ENCODE measurements around the gene PDZD8.

Gene PDZD8, protein sequence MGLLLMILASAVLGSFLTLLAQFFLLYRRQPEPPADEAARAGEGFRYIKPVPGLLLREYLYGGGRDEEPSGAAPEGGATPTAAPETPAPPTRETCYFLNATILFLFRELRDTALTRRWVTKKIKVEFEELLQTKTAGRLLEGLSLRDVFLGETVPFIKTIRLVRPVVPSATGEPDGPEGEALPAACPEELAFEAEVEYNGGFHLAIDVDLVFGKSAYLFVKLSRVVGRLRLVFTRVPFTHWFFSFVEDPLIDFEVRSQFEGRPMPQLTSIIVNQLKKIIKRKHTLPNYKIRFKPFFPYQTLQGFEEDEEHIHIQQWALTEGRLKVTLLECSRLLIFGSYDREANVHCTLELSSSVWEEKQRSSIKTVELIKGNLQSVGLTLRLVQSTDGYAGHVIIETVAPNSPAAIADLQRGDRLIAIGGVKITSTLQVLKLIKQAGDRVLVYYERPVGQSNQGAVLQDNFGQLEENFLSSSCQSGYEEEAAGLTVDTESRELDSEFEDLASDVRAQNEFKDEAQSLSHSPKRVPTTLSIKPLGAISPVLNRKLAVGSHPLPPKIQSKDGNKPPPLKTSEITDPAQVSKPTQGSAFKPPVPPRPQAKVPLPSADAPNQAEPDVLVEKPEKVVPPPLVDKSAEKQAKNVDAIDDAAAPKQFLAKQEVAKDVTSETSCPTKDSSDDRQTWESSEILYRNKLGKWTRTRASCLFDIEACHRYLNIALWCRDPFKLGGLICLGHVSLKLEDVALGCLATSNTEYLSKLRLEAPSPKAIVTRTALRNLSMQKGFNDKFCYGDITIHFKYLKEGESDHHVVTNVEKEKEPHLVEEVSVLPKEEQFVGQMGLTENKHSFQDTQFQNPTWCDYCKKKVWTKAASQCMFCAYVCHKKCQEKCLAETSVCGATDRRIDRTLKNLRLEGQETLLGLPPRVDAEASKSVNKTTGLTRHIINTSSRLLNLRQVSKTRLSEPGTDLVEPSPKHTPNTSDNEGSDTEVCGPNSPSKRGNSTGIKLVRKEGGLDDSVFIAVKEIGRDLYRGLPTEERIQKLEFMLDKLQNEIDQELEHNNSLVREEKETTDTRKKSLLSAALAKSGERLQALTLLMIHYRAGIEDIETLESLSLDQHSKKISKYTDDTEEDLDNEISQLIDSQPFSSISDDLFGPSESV

DNA sequence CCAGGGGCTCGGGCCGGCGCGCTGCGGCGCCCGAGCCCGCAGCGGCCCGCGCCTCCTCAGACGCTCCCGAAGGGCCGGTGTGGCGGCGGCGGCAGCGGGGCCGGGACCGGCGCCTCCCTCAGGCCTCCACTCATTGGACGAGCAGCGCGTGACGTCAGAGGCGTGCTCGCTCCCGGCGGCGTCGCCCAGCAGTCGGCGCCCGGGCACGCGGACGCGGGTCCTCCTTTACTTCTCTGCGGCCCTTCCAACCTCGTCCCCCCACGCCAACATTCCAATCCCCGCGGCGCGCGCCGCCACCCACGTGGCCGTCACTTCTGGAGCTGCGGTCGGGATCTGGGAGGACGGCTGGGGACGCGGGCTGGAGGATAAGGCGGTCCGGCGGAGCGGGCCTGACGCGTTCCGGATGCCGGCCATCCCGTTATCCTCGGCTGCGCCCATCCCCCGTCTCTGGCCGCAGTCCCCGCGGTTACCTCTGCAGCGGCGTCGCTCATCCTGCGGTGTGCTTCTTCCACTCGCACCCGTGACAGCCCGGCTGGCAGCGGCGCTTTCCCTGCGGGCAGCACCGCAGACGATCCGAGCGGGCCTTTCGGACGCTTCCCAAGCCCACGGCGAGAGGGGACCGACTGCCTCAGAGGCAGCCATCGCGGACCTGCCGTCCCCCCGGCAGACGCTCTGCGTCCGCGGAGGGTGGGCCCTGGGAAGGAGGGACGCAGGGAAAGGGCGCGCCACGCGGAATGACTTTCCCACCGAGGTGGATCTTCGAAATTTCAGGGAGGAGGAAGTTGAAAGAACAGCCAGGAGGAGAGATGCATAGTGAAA, at the start of gene PDZD8:
Gene PDZD8 (minus strand): TSS at position 81 of the 819 bp plus-strand sequence. CDS start 213 bp downstream, outside the sequence.
- DNase-seq (ENCODE audit: low read depth, low spot score): peak; percentile 92
- H3K4me3 ChIP-seq (ENCODE audit: low read depth, low read length): peak within 1 kb of the TSS; percentile 81
- in situ Hi-C loops (cut with HindIII; ENCODE audit: low sequenced_read_pairs): no loop called here
- TF ChIP-seq, protein P1, sequence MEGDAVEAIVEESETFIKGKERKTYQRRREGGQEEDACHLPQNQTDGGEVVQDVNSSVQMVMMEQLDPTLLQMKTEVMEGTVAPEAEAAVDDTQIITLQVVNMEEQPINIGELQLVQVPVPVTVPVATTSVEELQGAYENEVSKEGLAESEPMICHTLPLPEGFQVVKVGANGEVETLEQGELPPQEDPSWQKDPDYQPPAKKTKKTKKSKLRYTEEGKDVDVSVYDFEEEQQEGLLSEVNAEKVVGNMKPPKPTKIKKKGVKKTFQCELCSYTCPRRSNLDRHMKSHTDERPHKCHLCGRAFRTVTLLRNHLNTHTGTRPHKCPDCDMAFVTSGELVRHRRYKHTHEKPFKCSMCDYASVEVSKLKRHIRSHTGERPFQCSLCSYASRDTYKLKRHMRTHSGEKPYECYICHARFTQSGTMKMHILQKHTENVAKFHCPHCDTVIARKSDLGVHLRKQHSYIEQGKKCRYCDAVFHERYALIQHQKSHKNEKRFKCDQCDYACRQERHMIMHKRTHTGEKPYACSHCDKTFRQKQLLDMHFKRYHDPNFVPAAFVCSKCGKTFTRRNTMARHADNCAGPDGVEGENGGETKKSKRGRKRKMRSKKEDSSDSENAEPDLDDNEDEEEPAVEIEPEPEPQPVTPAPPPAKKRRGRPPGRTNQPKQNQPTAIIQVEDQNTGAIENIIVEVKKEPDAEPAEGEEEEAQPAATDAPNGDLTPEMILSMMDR (IDR thresholded peaks at IDR 0.05; ENCODE audit: low read depth, low read length): no peak

DNA sequence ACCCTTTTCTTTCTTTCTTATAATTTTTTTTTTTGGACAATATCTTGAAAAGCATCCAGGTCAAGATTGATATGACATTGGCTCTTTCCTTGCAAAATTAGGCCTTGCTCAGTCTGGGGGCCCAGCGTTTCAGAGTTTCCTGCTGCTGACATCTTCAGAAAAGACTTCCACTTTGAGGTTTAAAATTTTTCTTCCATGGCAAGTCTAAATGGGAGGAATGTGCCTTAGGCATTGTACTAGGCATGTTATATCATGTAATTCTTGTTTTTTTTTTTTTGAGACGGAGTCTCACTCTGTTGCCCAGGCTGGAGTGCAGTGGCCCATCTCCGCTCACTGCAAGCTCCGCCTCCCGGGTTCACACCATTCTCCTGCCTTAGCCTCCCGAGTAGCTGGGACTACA, 48.9 kb upstream of the PDZD8 start:
- DNase-seq (ENCODE audit: low read depth, low spot score): no peak
- no peak overlapping the region for H3K4me3 ChIP-seq (ENCODE audit: low read depth, low read length)
- in situ Hi-C loops (cut with HindIII; ENCODE audit: low sequenced_read_pairs): no loop called here
- TF ChIP-seq, protein P1 (IDR thresholded peaks at IDR 0.05; ENCODE audit: low read depth, low read length): no peak

DNA sequence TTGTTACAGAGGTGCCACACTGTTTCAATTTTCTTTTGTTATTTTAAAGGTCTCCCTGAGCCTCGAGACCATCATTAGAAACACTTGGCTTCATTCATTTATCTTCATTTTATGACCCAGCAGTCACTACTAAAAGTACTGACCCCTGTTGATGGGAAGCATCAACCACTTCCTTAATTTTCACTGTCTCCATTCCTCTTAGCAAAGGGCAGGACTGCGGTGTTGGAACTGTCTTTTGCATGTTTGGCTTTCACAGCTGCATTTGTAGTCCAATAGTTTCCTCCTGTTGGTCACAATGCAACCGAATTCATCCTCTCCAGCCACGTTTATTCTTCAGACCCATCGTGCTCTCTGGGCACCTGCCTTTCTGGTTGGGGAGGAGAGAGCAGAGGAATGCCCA, 46.7 kb upstream of the PDZD8 start:
- DNase-seq (ENCODE audit: low read depth, low spot score): no peak
- no peak overlapping the region for H3K4me3 ChIP-seq (ENCODE audit: low read depth, low read length)
- in situ Hi-C loops (cut with HindIII; ENCODE audit: low sequenced_read_pairs): no loop called here
- TF ChIP-seq, protein P1 (IDR thresholded peaks at IDR 0.05; ENCODE audit: low read depth, low read length): no peak

DNA sequence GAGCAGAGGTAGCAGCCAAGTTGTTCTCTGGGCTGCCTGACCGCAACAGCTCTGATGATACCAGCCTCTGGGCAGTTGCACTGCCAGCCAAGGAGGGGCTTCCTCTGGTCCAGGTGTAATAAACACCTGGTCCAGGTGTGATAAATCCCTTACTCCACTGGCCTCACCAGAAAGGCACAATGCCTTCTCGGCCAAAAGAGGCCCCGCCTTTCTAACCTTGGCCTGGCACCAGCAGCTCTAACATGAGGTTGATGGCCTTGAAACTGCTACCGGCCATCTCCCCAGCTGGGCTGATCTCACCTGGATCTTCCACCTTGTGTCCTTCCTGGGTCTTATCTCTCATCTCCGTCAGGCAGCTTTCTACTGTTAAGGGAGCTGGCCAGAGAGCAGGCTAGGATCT, 45.5 kb upstream of the PDZD8 start:
- in situ Hi-C loops (cut with HindIII; ENCODE audit: low sequenced_read_pairs): no loop called here
- DNase-seq (ENCODE audit: low read depth, low spot score): no peak
- H3K4me3 ChIP-seq (ENCODE audit: low read depth, low read length): no peak overlapping the region
- TF ChIP-seq, protein P1 (IDR thresholded peaks at IDR 0.05; ENCODE audit: low read depth, low read length): no peak

DNA sequence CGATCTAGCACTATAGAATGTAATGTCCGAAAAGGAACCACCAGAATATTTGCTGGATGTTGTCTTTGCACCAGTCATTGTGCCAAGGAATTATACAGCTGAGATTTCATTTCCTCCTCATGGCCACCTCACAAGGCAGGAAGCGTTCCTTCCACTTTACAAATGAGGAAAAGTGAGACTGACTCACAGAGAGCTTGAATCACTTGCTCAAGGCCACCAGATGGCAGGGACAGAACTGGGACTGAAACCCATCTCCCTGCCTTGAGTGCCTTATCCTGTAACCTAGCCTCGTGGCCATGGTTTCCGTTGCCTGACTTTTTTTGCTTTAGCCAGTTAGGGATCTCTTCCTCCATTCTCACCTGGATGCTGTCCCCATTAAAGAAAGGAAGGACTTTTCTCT, 44.7 kb upstream of the PDZD8 start:
- DNase-seq (ENCODE audit: low read depth, low spot score): no peak
- no peak overlapping the region for H3K4me3 ChIP-seq (ENCODE audit: low read depth, low read length)
- in situ Hi-C loops (cut with HindIII; ENCODE audit: low sequenced_read_pairs): no loop called here
- TF ChIP-seq, protein P1 (IDR thresholded peaks at IDR 0.05; ENCODE audit: low read depth, low read length): no peak

Data from astrocyte of the spinal cord (primary cell).